Measurements from ENCODE around the gene PCDH7.

Gene PCDH7

GRCh38 chr4:30720021-30720660 is at the start of gene PCDH7:
Gene PCDH7 (plus strand): TSS chr4:30720369. CDS start chr4:30721423, 1,054 bp downstream.
- DNase-seq: no peak

DNA sequence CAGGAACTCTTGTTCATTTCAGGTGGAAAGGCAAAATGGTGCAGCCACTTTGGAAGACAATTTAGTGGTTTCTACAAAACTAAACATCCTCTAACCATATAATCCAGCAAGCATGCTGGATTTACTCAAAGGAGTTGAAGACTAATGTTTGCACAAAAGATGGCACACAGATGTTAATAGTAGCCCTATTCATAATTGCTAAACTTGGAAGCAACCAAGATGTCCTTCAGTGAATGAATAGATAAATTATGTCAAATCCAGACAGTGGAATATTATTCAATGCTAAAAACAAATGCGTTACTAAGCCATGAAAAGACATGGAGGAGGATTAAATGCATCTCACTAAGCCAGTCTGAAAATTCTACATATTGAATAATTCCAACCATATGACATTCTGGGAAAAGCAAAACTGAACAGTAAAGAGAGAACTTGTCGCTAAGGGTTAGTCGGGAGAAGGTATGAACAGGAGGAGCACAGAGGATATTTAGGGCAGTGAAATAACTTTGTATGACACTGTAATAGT is 48.2 kb upstream of the PCDH7 start:
- DNase-seq: no peak

DNA sequence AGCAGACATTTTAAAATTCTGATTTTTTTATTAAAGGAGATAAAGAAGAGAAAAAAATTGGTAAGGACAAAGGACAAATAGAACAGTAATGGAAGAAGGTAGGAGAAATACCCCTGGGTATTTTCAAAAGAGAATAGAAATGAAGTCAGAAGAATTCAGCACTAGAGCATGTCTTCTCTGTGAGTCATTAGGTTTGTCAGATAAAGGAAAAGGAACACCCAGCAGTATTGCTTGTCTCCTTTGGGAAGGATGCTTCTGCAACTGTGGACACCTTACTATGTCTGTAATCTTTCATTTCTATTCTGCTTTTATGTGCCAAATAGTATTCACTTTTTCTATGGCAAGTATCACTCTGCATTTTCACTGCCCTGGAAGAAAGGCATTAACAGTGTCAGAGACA is 24.0 kb upstream of the PCDH7 start:
- no peak for DNase-seq

DNA sequence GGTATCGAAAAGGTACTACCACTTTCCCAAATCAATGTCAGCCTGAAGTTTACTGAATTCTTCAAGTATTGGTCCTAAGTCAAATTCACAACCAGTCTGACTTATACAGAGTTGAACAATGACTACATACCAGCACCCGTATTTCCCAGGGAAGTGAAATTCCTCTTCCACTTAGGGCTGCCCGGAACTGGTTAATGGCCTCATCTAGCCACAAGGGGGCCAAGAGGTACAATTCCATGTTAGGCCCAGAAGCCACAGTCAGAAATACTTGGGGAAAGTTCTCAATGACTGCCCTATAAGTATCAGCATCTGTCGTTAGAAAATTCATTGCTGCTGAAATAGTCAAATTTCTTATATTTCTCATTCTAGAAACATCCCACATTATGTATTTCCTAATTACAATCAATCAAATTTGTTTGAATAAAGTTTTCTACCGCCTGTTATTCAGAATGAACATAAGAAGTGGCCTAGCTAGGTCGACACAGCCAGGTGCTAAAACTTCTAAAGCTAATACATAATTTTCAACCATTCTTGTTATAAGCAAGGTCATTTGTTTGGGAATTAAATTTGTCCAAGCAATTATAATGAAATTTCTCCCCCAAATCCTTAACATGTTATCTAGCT is 5.6 kb upstream of the PCDH7 start:
- no peak for DNase-seq

- DNase-seq: no peak
Observed at GRCh38 chr4:30716158-30716557, 4.0 kb upstream of the PCDH7 start.

GRCh38 chr4:30716681-30717207 is 3.4 kb upstream of the PCDH7 start:
- DNase-seq: no peak

- no peak for DNase-seq
Observed at GRCh38 chr4:30717208-30718020, 2.8 kb upstream of the PCDH7 start.

DNA sequence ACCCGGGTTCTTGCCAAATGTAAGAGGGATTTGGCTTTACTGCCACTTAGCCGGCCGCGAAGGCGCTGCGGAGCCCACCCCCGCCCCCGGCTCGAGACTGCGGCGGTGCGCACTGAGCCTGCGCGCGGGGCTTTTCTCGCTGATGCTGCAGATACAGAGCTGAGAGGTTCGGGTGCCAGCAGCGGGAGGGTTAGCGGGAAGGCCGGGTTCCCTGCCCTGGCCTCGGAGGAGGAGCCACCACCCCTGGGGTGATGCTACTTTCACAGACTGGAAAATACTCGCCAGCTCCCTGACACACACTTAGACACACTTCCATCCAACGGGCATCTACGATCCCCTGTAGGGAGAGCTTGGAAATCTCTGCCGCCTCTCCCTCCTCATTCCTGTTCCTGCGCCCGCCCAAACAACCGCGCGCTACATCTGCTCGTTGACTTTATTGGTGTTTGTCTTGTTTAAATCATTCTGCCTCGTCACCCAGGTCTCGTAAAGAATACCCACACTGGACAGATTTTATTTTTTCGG is 2.1 kb upstream of the PCDH7 start:
- DNase-seq: no peak

- no peak for DNase-seq
Observed at GRCh38 chr4:30718641-30719453, 1.3 kb upstream of the PCDH7 start.

- DNase-seq: no peak
Observed at GRCh38 chr4:30719454-30720020, 632 bp upstream of the PCDH7 start.

GRCh38 chr4:30720661-30721184 is 554 bp downstream of the PCDH7 start:
- no peak for DNase-seq

- DNase-seq: peak in 1 of 2 experiments; percentile 12
Observed at GRCh38 chr4:30721185-30722091, 1.3 kb downstream of the PCDH7 start.

DNA sequence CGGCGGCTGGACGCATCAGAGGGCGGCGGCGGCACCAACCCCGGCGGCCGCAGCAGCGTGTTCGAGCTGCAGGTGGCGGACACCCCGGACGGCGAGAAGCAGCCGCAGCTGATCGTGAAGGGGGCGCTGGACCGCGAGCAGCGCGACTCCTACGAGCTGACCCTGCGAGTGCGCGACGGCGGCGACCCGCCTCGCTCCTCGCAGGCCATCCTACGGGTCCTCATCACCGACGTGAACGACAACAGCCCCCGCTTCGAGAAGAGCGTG is 1.9 kb downstream of the PCDH7 start:
- no peak for DNase-seq

GRCh38 chr4:30722359-30723200 is 2.4 kb downstream of the PCDH7 start:
- DNase-seq: no peak

DNA sequence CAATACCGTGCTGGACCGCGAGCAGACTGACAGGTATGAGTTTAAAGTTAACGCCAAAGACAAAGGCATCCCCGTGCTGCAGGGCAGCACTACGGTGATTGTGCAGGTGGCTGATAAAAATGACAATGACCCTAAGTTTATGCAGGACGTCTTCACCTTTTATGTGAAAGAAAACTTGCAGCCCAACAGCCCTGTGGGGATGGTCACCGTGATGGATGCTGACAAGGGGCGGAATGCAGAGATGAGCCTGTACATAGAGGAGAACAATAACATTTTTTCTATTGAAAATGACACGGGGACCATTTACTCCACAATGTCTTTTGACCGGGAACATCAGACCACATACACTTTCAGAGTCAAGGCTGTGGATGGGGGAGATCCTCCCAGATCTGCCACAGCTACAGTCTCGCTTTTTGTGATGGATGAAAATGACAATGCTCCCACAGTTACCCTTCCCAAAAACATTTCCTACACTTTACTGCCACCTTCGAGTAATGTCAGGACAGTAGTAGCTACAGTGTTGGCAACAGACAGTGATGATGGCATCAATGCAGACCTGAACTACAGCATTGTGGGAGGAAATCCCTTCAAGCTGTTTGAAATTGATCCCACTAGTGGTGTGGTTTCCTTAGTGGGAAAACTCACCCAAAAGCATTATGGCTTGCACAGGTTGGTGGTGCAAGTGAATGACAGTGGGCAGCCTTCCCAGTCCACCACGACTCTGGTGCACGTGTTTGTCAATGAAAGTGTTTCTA is 3.2 kb downstream of the PCDH7 start:
- no peak for DNase-seq

GRCh38 chr4:30724247-30724646 is 4.1 kb downstream of the PCDH7 start:
- DNase-seq: no peak

DNA sequence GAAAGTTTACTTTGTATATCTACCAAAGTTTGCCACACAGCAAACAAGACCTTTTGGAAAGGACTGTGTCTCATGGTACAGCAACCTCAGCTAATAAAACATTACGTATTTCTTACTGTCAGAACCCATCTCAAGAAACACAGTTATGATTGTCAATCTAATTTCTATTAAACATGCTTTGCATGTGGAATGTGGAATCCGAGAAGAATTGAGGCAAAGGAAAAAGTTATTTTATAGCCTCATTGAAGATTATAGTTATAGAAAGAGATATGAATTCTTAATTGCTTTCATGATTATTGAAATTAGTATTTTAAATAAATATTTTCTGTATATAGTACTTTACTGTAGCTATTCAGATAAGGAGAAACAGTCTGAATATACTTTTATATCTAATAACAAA is 5.4 kb downstream of the PCDH7 start:
- no peak for DNase-seq

GRCh38 chr4:30726090-30726675 is 6.0 kb downstream of the PCDH7 start:
- no peak for DNase-seq

DNA sequence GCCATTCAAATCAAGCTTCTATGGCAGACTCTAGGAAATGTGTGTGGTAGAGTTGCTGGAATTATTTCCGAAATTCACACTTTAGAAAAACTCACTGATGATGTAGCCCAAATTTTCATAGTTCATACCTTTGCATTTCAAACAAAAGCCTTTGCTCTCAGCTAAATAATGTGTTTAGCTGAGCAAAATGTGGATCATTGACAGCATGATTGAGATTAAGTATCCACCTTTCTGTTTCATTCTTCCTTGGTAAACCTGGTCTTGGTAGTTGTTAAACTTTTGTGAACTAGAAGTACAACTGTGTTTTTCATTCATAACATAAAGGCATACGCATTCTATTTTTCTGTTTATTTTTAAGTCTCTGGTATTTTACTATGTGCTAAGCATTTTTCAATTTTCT is 7.2 kb downstream of the PCDH7 start:
- DNase-seq: no peak

Measured in NCI-H1930 (cell line).